ENCODE results near the gene TP53INP2.

The TP53INP2 gene

GRCh38 chr20:34755367-34755766 is 51.2 kb downstream of the TP53INP2 start:
- in situ Hi-C loops (cut with HindIII; ENCODE audit: low pct_ligation_motif_present, low pct_unique_long_range_greater_than_20kb, low sequenced_read_pairs): no loop called here
- DNase-seq: no peak

GRCh38 chr20:34762031-34762555 is 57.9 kb downstream of the TP53INP2 start:
- in situ Hi-C loops (cut with HindIII; ENCODE audit: low pct_ligation_motif_present, low pct_unique_long_range_greater_than_20kb, low sequenced_read_pairs): no loop called here
- no peak for DNase-seq
